HFF-Myc (cell line): ENCODE data around the gene UGP2.

Experiments used
- DNase-seq: peaks from one replicate; pipeline ENCODE4 v3.0.0-alpha.2; 2011; ENCODE audit warnings: low read depth; ENCODE audit errors: extremely low read depth
- H3K4me3 ChIP-seq: replicated peaks from 2 replicates; pipeline ENCODE4 v1.5.1; 2011; ENCODE audit warnings: low read depth, mild to moderate bottlenecking, control low read depth, low read length
- CTCF ChIP-seq: IDR thresholded peaks from 2 replicates; pipeline ENCODE4 v1.5.1; 2012; ENCODE audit warnings: mild to moderate bottlenecking, low read depth, low read length, control low read depth; ENCODE audit errors: missing control alignments

UGP2 gene

DNA sequence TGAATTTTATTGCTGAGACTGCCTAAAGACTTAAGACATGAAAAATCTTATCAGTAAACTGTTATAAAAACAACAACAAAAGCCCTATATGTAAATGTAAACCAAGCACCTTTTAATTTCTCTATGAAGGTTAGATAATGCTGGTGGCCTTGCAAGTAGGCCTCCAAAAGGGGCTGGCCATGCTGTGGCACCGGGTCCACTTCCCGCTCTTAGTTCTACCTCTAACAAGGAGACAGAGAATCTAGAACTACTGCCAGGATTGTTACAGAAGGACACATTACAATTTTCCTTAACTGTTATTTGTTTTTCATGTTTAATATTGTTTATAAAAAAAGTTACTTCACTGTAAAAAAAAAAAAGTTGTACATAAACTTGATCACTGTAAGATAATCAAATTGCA, 49.0 kb downstream of the UGP2 start:
- no peak overlapping the region for H3K4me3 ChIP-seq
- no peak for TF ChIP-seq CTCF
- no peak for DNase-seq

DNA sequence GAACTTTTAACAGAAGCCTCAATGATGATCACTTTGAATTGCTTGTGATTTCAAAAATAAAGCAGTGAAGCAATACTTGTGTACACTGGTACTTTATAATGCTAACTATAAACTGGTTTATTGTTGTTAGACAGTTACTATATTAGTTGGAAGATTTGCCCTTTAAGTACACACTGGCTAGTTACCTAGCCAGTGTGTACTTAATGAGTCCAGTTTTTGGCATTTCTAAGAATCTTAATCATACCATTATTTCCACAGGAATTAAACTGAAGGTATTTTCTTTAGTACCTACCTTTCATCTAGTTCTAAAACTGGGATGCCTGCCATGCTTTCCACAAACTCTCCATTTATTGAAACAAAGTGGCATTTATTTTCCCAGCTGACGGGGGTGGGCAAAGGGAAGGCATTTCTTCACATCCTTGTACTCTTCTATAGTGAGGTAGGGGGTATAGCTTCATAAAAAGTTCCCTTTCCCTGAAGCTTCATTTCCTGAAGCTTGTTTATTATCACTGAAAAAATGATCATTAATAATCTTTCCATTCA, 49.9 kb downstream of the UGP2 start:
- no peak for TF ChIP-seq CTCF
- DNase-seq, result no peak

DNA sequence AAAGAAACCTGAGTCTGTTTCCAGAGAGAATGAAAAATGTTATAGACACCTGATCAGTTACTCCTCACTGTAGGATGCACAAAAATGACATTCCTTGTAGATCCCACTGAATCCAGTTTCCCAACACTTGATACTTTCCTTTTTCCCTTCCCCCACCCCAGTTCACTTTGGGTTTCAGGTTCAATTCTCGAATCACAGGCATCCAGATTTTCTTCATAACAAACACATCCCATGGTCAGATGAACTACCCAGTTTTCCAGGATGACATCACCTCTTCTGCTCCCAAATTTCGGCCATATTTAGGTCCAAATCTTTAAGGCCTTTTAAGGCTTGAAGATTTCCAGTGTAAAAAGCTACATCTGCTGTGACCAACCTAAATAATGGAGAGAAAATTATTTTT, 51.5 kb downstream of the UGP2 start:
- TF ChIP-seq CTCF, result no peak
- no peak for DNase-seq
- no peak overlapping the region for H3K4me3 ChIP-seq

More for the DNA sequence above, 49.9 kb downstream of the UGP2 start:
- H3K4me3 ChIP-seq, result no peak overlapping the region

GRCh38 chr2:63894167-63894566, 52.5 kb downstream of the UGP2 start:
- DNase-seq, result no peak
- TF ChIP-seq CTCF, result no peak
- no peak overlapping the region for H3K4me3 ChIP-seq

- no peak for DNase-seq
- no peak overlapping the region for H3K4me3 ChIP-seq
- no peak for TF ChIP-seq CTCF
Measured at GRCh38 chr2:63898839-63899238, 57.1 kb downstream of the UGP2 start.

GRCh38 chr2:63899639-63900038, 57.9 kb downstream of the UGP2 start:
- no peak for DNase-seq
- H3K4me3 ChIP-seq, result no peak overlapping the region
- no peak for TF ChIP-seq CTCF

DNA sequence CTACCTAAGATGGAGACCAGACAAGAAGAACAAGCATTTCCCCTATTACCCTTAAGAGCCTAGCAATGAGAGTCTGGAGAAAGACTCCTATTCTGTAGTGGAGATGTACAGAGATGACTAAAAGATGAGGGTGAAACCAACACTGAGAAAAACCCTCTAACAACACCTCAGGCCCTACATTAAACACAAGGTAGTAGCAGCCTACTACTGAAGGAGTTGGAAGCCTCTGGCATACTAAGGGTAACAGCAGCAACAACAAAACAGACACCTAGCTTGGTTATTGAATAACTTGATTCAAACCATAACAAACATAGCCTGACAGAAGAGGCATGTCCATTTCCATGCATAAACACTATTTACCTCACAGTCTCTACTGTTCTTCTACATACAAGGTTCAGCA, 60.5 kb downstream of the UGP2 start:
- H3K4me3 ChIP-seq, result no peak overlapping the region
- no peak for TF ChIP-seq CTCF
- DNase-seq, result no peak
